Naive thymus-derived CD8-positive, alpha-beta T cell (primary cell): Measurements from ENCODE around the gene TTC24. TPM values are rescaled to one million over a fixed set of nuclear protein-coding genes. Genes with fewer than 3 reads are reported as not detected.

ENCODE experiments used
- ATAC-seq, 2 donors: fragments of 150-1000 bp; cut with Tn5 transposase in 1 of 2; sonication (Bioruptor Pico), chemical (Tn5 transposase) in 1 of 2; 1 replicate in 1 of 2; 2 replicates in 1 of 2; pipeline ENCODE4 v1.10.0; 2021; ENCODE audit warnings: mild to moderate bottlenecking in 2 of 2, moderate library complexity in 2 of 2
- POLR2A ChIA-PET: fragments of 350-600 bp; sonication (Branson Sonifier 250); formaldehyde crosslinking; loops from one replicate; lab custom pipeline; 2021; ENCODE audit warnings: antibody characterized with exemption; lab: Charles Lee
- DNase-seq, 10 donors: peaks; one replicate each; pipeline versions ENCODE4 v3.0.0 to v3.0.0-alpha.2; 2020 to 2022
- H3K27ac Mint-ChIP-seq, 10 donors: one replicate each; pipeline ENCODE4 v1.8.0; 2020 to 2022; ENCODE audit warnings: mild to moderate bottlenecking in 10 of 10, mixed read lengths in 10 of 10, moderate library complexity in 4 of 10, inconsistent platforms in 1 of 10
- H3K27me3 Mint-ChIP-seq, 5 donors: one replicate each; pipeline ENCODE4 v1.8.0; 2021 to 2022; ENCODE audit warnings: mixed read lengths in 5 of 5
- H3K36me3 Mint-ChIP-seq, 3 donors: one replicate each; pipeline ENCODE4 v1.8.0; 2020 to 2022; ENCODE audit warnings: mixed read lengths in 3 of 3, mild to moderate bottlenecking in 2 of 3, inconsistent platforms in 1 of 3
- H3K4me1 Mint-ChIP-seq, 4 donors: one replicate each; pipeline ENCODE4 v1.8.0; 2021 to 2022; ENCODE audit warnings: mixed read lengths in 4 of 4
- H3K4me3 Mint-ChIP-seq, 10 donors: one replicate each; pipeline ENCODE4 v1.8.0; 2020 to 2022; ENCODE audit warnings: mild to moderate bottlenecking in 10 of 10, mixed read lengths in 10 of 10, moderate library complexity in 6 of 10, inconsistent platforms in 1 of 10
- H3K9me3 Mint-ChIP-seq, 9 donors: one replicate each; pipeline ENCODE4 v1.8.0; 2020 to 2022; ENCODE audit warnings: mixed read lengths in 9 of 9, mild to moderate bottlenecking in 3 of 9, inconsistent platforms in 1 of 9, moderate library complexity in 1 of 9
- polyA plus RNA-seq, 3 donors: library from polyadenylated mRNA; unstranded; fragments of 300-500 nt; fragmentation: Illumina TruSeq; gene quantifications; one replicate each; pipeline ENCODE4 v1.2.3, GENCODE V29; 2021
- total RNA-seq, 8 experiments: library from RNA in 2 of 8; stranded (reverse) in 2 of 8; gene quantifications; one replicate each; pipeline ENCODE4 v1.2.3 and lab custom pipeline; 2021 to 2026

The TTC24 gene
- total RNA-seq (10 to 100 TPM; 41.3 to 44.3 TPM), polyA plus RNA-seq (1 to 10 TPM; 3.8 to 6.7 (median 6.7) TPM), total RNA-seq (lab: John Stamatoyannopoulos, UW) (24.7 to 82.3 (median 47.6) reads per million in 6 experiments)

DNA sequence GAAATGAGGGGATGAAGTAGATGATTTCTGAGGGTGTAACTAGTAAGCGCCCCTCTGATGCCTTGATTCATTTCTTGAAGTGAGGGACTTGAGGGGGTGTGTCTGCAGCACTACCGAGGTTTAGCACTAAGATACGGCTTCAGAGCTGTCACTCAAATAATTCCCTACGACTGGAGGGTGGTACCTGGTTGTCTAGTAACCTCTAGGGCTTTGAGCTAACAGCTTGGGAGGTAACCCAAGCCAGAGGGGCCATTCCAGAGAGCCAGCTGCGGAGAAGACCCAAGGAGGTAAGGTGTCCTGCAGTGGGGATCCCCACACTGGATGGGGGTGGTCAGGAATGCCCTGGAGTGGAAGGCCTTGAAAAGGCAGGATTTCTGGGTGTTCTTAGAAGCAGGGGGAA lies at the start of gene TTC24:
Gene TTC24 (plus strand): TSS at position 252 of the 400 bp plus-strand sequence. CDS start 1,642 bp downstream, outside the sequence.
- Mint-ChIP-seq H3K27ac (peak within 1 kb of the TSS in 7 of 10 donors; percentile 2 to 99 (median 60)), H3K9me3 (no peaks in the 10 kb centered on the region), H3K4me1 (peaks cover 20 to 44% (median 34%) of the 10 kb centered on the region in 4 donors), H3K27me3 (peaks cover 0 to 4% (median 0%) of the 10 kb centered on the region in 5 donors), H3K36me3 (peaks cover 0 to 3% (median 0%) of the 10 kb centered on the region in 3 donors), H3K4me3 (peak within 1 kb of the TSS in 2 of 10 donors; percentile 20 to 32)
- DNase-seq: no peak
- POLR2A ChIA-PET: interaction anchor here (0.6 to 6.2 kb wide), 6 partner anchors 12 to 379 kb away, joined by 3 to 163 read pairs (median 4); partner anchors contain the start of genes MEF2D and NAXE
- ATAC-seq: no peak

DNA sequence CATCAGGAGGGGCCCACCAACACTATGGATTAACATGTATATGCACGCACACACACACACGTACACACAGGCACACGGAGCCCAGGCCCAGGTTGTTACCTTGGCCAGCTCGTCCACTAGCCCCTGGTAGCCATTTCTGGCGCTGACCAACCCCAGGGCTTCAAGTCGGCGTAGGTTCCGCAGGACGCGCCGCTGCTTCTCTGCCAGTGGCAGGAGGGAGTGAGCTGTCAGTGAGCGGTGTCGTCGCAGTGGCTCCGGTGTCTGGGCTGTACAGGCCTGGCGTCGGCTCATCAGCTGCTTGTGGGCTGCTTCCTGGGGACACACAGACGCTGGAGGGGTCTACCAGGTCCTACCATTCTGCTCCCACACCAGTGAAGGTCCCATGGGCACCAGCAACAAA lies 49.5 kb upstream of the TTC24 start:
- H3K4me1 Mint-ChIP-seq: peaks cover 17 to 35% (median 31%) of the 10 kb centered on the region in 4 donors
- H3K9me3 Mint-ChIP-seq: no peaks in the 10 kb centered on the region
- peak overlapping the region in 1 of 10 donors; percentile 68 for H3K27ac Mint-ChIP-seq
- DNase-seq (no peak), ATAC-seq (no peak)
- H3K27me3 Mint-ChIP-seq: no peaks in the 10 kb centered on the region
- no peaks in the 10 kb centered on the region for H3K36me3 Mint-ChIP-seq
- no peak overlapping the region for H3K4me3 Mint-ChIP-seq
- POLR2A ChIA-PET: no interaction called here

GRCh38 chr1:156532374-156532773 lies 47.1 kb upstream of the TTC24 start:
- Mint-ChIP-seq H3K4me3 (no peak overlapping the region), H3K9me3 (no peaks in the 10 kb centered on the region), H3K36me3 (no peaks in the 10 kb centered on the region), H3K27me3 (peaks cover 0 to 2% (median 0%) of the 10 kb centered on the region in 5 donors), H3K27ac (peak overlapping the region in 1 of 10 donors; percentile 51), H3K4me1 (peaks cover 9 to 18% (median 16%) of the 10 kb centered on the region in 4 donors)
- no peak for ATAC-seq
- POLR2A ChIA-PET: interaction anchor here (1.2 to 1.4 kb wide), 2 partner anchors 12 to 31 kb away, joined by 4 to 7 read pairs; partner anchors contain the start of gene MEF2D
- no peak for DNase-seq

GRCh38 chr1:156533568-156534220 lies 45.8 kb upstream of the TTC24 start:
- POLR2A ChIA-PET: interaction anchor here (1.3 kb wide), 1 partner anchor 30 kb away, joined by 4 read pairs; no protein-coding TSS in a partner anchor
- Mint-ChIP-seq H3K27me3 (peaks cover 0 to 2% (median 0%) of the 10 kb centered on the region in 5 donors), H3K36me3 (no peaks in the 10 kb centered on the region), H3K4me3 (no peak overlapping the region), H3K27ac (peak overlapping the region in 4 of 10 donors; percentile 7 to 82 (median 58)), H3K9me3 (no peaks in the 10 kb centered on the region), H3K4me1 (peaks cover 2 to 8% (median 5%) of the 10 kb centered on the region in 4 donors)
- ATAC-seq: no peak
- DNase-seq: no peak

GRCh38 chr1:156534424-156535060 lies 45.0 kb upstream of the TTC24 start:
- Mint-ChIP-seq H3K36me3 (no peaks in the 10 kb centered on the region), H3K4me1 (peaks cover 0 to 10% (median 4%) of the 10 kb centered on the region in 4 donors), H3K9me3 (no peaks in the 10 kb centered on the region), H3K4me3 (no peak overlapping the region), H3K27ac (no peak overlapping the region), H3K27me3 (peaks cover 0 to 2% (median 0%) of the 10 kb centered on the region in 5 donors)
- POLR2A ChIA-PET: interaction anchor here (0.6 to 1.3 kb wide), 2 partner anchors 17 to 31 kb away, joined by 3 to 4 read pairs; no protein-coding TSS in a partner anchor
- DNase-seq: no peak
- no peak for ATAC-seq

GRCh38 chr1:156537027-156537426 lies 42.5 kb upstream of the TTC24 start:
- Mint-ChIP-seq H3K4me3 (no peak overlapping the region), H3K36me3 (no peaks in the 10 kb centered on the region), H3K9me3 (no peaks in the 10 kb centered on the region), H3K4me1 (peaks cover 0 to 10% (median 4%) of the 10 kb centered on the region in 4 donors), H3K27me3 (peaks cover 0 to 2% (median 0%) of the 10 kb centered on the region in 5 donors), H3K27ac (peak overlapping the region in 2 of 10 donors; percentile 33 to 38)
- ATAC-seq (no peak), DNase-seq (no peak)
- POLR2A ChIA-PET: no interaction called here

- H3K4me1 Mint-ChIP-seq: peaks cover 3 to 10% (median 5%) of the 10 kb centered on the region in 4 donors
- DNase-seq (no peak), ATAC-seq (no peak)
- POLR2A ChIA-PET: no interaction called here
- H3K36me3 Mint-ChIP-seq: no peaks in the 10 kb centered on the region
- H3K27ac Mint-ChIP-seq: no peak overlapping the region
- no peaks in the 10 kb centered on the region for H3K9me3 Mint-ChIP-seq
- H3K4me3 Mint-ChIP-seq: no peak overlapping the region
- peaks cover 0 to 2% (median 0%) of the 10 kb centered on the region in 5 donors for H3K27me3 Mint-ChIP-seq
Observed at GRCh38 chr1:156538711-156539440, 40.6 kb upstream of the TTC24 start.

DNA sequence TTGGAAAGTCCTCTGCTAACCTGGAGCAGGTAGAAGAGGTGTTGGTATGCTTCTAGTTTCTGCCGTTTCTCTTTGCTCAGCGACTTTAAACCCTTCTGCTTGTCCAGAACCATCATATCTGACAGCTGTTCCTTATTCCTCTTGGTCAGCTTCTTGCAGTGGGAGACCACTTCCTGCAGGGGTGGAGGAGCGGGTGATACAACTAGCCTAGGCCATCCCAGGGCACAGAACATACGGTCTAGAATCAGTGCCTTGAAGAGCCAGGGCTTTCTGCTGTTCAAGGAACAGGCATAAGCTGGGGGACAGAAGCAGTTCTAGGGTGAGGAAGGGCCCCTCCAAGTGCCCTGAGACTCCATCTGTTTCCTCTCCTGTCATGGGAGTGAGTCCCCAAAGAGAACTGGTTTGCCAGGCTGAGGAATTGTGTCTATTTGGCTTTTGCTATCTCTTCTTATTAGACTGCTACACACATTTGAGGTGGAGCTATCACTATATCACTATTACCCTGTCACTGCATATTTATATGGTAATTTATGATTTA lies 39.6 kb upstream of the TTC24 start:
- peaks cover 3 to 10% (median 7%) of the 10 kb centered on the region in 4 donors for H3K4me1 Mint-ChIP-seq
- DNase-seq: no peak
- H3K9me3 Mint-ChIP-seq: no peaks in the 10 kb centered on the region
- POLR2A ChIA-PET: interaction anchor here (1.2 kb wide), 2 partner anchors 15 to 35 kb away, joined by 3 read pairs; no protein-coding TSS in a partner anchor
- H3K36me3 Mint-ChIP-seq: no peaks in the 10 kb centered on the region
- no peak overlapping the region for H3K27ac Mint-ChIP-seq
- no peak for ATAC-seq
- H3K27me3 Mint-ChIP-seq: peaks cover 0 to 2% (median 0%) of the 10 kb centered on the region in 5 donors
- H3K4me3 Mint-ChIP-seq: no peak overlapping the region

- no peak overlapping the region for H3K4me3 Mint-ChIP-seq
- H3K36me3 Mint-ChIP-seq: no peaks in the 10 kb centered on the region
Observed at GRCh38 chr1:156540955-156541354, 38.6 kb upstream of the TTC24 start.

DNA sequence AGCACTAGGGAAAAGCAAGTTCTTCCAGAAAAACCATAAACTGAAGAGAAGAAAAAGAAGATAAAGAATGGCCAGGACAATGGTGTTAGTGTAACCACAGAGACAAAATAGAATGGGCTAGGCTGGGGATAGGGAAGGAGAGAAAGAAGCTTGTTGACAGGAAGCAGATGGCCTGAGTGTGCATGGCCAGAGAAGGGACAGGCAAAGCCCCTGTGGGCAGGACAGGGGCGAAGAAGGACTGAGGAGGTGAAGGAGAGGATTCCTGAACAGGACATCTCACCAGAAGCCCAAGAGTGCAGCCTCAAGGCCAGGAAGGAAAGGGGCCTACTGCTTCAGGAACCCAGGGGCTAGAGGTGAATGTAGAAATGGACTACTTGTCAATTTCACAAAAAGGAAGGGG lies 36.5 kb upstream of the TTC24 start:
- Mint-ChIP-seq H3K27me3 (no peaks in the 10 kb centered on the region), H3K9me3 (no peaks in the 10 kb centered on the region), H3K36me3 (no peaks in the 10 kb centered on the region), H3K27ac (peak overlapping the region in 4 of 10 donors; percentile 15 to 58 (median 52)), H3K4me1 (peaks cover 3 to 10% (median 7%) of the 10 kb centered on the region in 4 donors), H3K4me3 (no peak overlapping the region)
- DNase-seq: no peak
- no peak for ATAC-seq
- POLR2A ChIA-PET: no interaction called here

More at GRCh38 chr1:156540955-156541354, 38.6 kb upstream of the TTC24 start:
- ATAC-seq: no peak
- POLR2A ChIA-PET: interaction anchor here (0.6 to 1.2 kb wide), 2 partner anchors 36 to 40 kb away, joined by 3 read pairs; partner anchors contain the start of gene MEF2D
- no peak for DNase-seq
- H3K9me3 Mint-ChIP-seq: no peaks in the 10 kb centered on the region
- peaks cover 3 to 10% (median 7%) of the 10 kb centered on the region in 4 donors for H3K4me1 Mint-ChIP-seq
- H3K27me3 Mint-ChIP-seq: peaks cover 0 to 2% (median 0%) of the 10 kb centered on the region in 5 donors
- peak overlapping the region in 4 of 10 donors; percentile 22 to 69 (median 38) for H3K27ac Mint-ChIP-seq

DNA sequence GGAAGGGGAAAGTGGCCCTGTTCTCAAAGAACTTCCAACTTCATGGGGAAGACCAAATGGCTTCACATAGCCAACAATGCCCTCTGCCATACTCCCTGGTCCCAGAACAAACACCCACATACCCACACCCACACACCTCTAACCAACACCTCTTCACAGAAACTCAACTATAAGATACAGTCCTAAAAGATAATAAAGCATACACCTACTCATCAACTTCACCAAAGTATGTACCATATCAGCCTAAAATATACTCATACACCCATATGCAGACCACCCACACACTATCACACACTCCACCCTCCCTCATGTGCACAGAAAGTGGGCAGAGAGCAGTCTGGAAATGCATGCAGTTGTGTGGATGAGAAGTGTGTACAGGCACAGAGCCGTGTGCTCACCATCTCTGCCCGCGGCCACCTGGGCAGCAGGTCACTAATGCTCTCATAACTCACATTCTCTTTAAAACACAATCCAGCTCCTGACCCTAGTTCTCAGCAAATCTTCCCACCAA lies 34.9 kb upstream of the TTC24 start:
- POLR2A ChIA-PET: no interaction called here
- no peak for DNase-seq
- H3K4me3 Mint-ChIP-seq: no peak overlapping the region
- H3K27ac Mint-ChIP-seq: peak overlapping the region in 1 of 10 donors; percentile 43
- H3K4me1 Mint-ChIP-seq: peaks cover 0 to 6% (median 3%) of the 10 kb centered on the region in 4 donors
- H3K36me3 Mint-ChIP-seq: no peaks in the 10 kb centered on the region
- H3K27me3 Mint-ChIP-seq: no peaks in the 10 kb centered on the region
- ATAC-seq: no peak
- H3K9me3 Mint-ChIP-seq: no peaks in the 10 kb centered on the region
